Activated CD4-positive, alpha-beta T cell treated with anti-CD3 and anti-CD28 coated beads, Interleukin-2, amount 10 ng/mL, durations not matched to agents 24 days and 14 days (primary cell): ENCODE data around the gene SUGCT. TPM values are rescaled to one million over a fixed set of nuclear protein-coding genes. Genes with fewer than 3 reads are reported as not detected.

ENCODE experiments used
- DNase-seq: peaks from one replicate; pipeline ENCODE4 v3.0.0; 2022
- H3K27ac Mint-ChIP-seq: one replicate; pipeline ENCODE4 v1.8.0; 2022; ENCODE audit warnings: mild to moderate bottlenecking, mixed read lengths
- H3K27me3 Mint-ChIP-seq: one replicate; pipeline ENCODE4 v1.8.0; 2022; ENCODE audit warnings: mixed read lengths
- H3K36me3 Mint-ChIP-seq: one replicate; pipeline ENCODE4 v1.8.0; 2022; ENCODE audit warnings: low read depth, mild to moderate bottlenecking, mixed read lengths
- H3K4me1 Mint-ChIP-seq: one replicate; pipeline ENCODE4 v1.8.0; 2021; ENCODE audit warnings: mixed read lengths
- H3K4me3 Mint-ChIP-seq: one replicate; pipeline ENCODE4 v1.8.0; 2022; ENCODE audit warnings: mild to moderate bottlenecking, moderate library complexity, mixed read lengths
- H3K9me3 Mint-ChIP-seq: one replicate; pipeline ENCODE4 v1.8.0; 2021; ENCODE audit warnings: mixed read lengths
- intact Hi-C: fragments of 100-400 bp; cut with micrococcal nuclease; formaldehyde crosslinking; loops from one replicate; pipeline ENCODE4 v1.15.1; 2023
- total RNA-seq: library from RNA; stranded (reverse); gene quantifications from 2 replicates; pipeline ENCODE4 v1.2.3, GENCODE V29; 2022

Gene SUGCT
- total RNA-seq, 1 donor from 2014 or later, result 0.91 TPM

GRCh38 chr7:40551685-40552576 is 417.1 kb downstream of the SUGCT start:
- DNase-seq, result no peak
- H3K4me3 Mint-ChIP-seq, result no peak overlapping the region
- intact Hi-C loops, result no loop called here

DNA sequence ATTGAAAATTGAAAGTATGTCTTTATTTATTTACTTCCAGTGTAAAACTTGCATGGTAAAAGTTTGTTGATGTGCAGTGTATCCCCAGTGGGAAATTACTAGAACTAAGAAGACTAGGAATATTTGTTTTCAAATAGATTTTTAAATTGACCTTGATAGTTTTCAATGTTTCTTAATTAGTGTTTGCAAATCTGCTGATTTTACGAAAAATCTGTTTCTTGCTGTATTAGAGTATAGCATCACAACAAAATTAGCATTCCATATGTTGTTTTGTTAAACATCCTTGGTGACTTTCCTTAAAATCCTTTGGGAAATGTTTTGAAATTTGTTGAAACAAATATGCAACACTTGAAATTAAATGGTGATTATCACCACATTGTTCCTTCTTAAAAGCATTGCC is 425.9 kb downstream of the SUGCT start:
- DNase-seq, result no peak
- H3K4me1 Mint-ChIP-seq, result no peaks in the 10 kb centered on the region
- intact Hi-C loops, result no loop called here
- peaks cover 3% of the 10 kb centered on the region for H3K9me3 Mint-ChIP-seq
- H3K4me3 Mint-ChIP-seq, result no peak overlapping the region
- H3K36me3 Mint-ChIP-seq, result no peaks in the 10 kb centered on the region
- H3K27me3 Mint-ChIP-seq, result no peaks in the 10 kb centered on the region
- H3K27ac Mint-ChIP-seq, result no peak overlapping the region

More at GRCh38 chr7:40551685-40552576, 417.1 kb downstream of the SUGCT start:
- H3K27me3 Mint-ChIP-seq, result no peaks in the 10 kb centered on the region
- no peak overlapping the region for H3K27ac Mint-ChIP-seq
- H3K36me3 Mint-ChIP-seq, result no peaks in the 10 kb centered on the region
- no peaks in the 10 kb centered on the region for H3K9me3 Mint-ChIP-seq
- peaks cover 2% of the 10 kb centered on the region for H3K4me1 Mint-ChIP-seq

DNA sequence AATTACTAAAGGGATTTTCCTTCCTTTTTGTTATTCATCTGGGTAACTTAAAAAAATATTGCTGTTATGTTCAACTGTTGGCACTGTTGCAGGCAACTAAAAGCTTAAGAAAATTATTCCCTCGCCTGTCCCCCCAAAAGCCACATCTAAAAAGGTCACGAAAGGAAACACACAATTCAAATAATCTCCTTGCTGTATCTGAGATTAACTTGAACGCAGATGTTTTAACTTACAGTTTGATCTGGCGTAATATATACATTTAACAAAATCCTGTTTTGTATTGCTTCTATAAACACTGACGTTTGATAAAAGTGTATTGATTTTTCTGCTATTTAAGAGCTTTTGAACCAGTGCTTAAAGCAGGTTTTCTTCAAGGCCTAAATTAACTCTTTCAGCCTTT is 432.1 kb downstream of the SUGCT start:
- intact Hi-C loops, result no loop called here
- H3K27me3 Mint-ChIP-seq, result no peaks in the 10 kb centered on the region

GRCh38 chr7:40569326-40569725 is 434.5 kb downstream of the SUGCT start:
- Mint-ChIP-seq H3K9me3 (no peaks in the 10 kb centered on the region), H3K36me3 (no peaks in the 10 kb centered on the region), H3K4me1 (no peaks in the 10 kb centered on the region), H3K4me3 (no peak overlapping the region), H3K27me3 (no peaks in the 10 kb centered on the region), H3K27ac (no peak overlapping the region)
- no peak for DNase-seq
- intact Hi-C loops, result no loop called here

More for the DNA sequence above, 432.1 kb downstream of the SUGCT start:
- Mint-ChIP-seq H3K9me3 (no peaks in the 10 kb centered on the region), H3K4me1 (no peaks in the 10 kb centered on the region), H3K27ac (no peak overlapping the region), H3K4me3 (no peak overlapping the region), H3K36me3 (no peaks in the 10 kb centered on the region)
- DNase-seq, result no peak

- intact Hi-C loops, result no loop called here
- Mint-ChIP-seq H3K27ac (no peak overlapping the region), H3K36me3 (no peaks in the 10 kb centered on the region), H3K9me3 (no peaks in the 10 kb centered on the region), H3K4me3 (no peak overlapping the region), H3K27me3 (no peaks in the 10 kb centered on the region), H3K4me1 (no peaks in the 10 kb centered on the region)
- DNase-seq, result no peak
Measured at GRCh38 chr7:40570223-40570622, 435.4 kb downstream of the SUGCT start.

DNA sequence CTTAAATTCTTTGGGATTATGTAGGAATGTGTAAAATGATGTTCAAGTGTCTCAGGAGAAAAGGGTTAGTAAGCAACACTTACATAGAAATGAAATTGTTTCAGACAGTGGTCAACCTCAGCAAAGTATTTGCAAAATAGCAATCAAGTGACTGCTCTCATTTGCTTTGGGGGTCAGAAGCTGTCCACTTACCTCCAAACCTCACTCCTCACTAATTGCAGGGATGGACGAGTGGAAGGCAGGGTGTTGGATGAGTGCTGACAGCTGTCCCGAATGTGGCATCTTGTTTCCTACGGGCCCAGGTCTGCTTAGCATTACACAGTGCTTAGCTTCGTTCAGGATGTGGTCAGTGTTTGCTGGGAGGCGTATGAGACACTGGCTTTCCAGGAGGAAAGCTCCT is 437.0 kb downstream of the SUGCT start:
- Mint-ChIP-seq H3K9me3 (no peaks in the 10 kb centered on the region), H3K4me1 (no peaks in the 10 kb centered on the region), H3K4me3 (no peak overlapping the region), H3K27ac (no peak overlapping the region), H3K27me3 (no peaks in the 10 kb centered on the region), H3K36me3 (no peaks in the 10 kb centered on the region)
- intact Hi-C loops, result no loop called here
- no peak for DNase-seq

GRCh38 chr7:40572810-40573465 is 438.1 kb downstream of the SUGCT start:
- intact Hi-C loops, result no loop called here
- no peaks in the 10 kb centered on the region for H3K4me1 Mint-ChIP-seq
- DNase-seq, result no peak
- H3K4me3 Mint-ChIP-seq, result no peak overlapping the region
- no peaks in the 10 kb centered on the region for H3K36me3 Mint-ChIP-seq
- H3K27ac Mint-ChIP-seq, result no peak overlapping the region
- no peaks in the 10 kb centered on the region for H3K27me3 Mint-ChIP-seq
- H3K9me3 Mint-ChIP-seq, result no peaks in the 10 kb centered on the region

GRCh38 chr7:40579401-40579800 is 444.6 kb downstream of the SUGCT start:
- Mint-ChIP-seq H3K4me1 (no peaks in the 10 kb centered on the region), H3K27me3 (no peaks in the 10 kb centered on the region), H3K27ac (no peak overlapping the region), H3K9me3 (no peaks in the 10 kb centered on the region), H3K36me3 (no peaks in the 10 kb centered on the region), H3K4me3 (no peak overlapping the region)
- intact Hi-C loops, result no loop called here
- DNase-seq, result no peak

DNA sequence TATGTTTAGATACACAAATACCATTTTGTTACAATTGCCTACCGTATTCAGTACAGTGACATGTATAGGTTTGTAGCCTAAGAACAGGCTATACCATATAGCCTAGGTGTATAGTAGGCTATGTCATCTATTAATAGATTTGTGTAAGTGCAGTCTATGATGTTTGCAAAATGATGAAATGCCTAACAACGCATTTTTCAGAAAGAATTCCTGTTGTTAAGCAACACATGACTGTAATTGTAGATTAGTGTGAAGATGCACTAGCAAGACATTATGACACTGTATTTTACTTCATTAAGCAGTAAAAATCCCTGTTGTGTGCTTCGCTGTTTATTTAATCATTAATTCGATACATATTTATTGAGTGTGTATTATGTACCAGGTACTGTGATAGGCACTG is 446.0 kb downstream of the SUGCT start:
- H3K27me3 Mint-ChIP-seq, result no peaks in the 10 kb centered on the region
- intact Hi-C loops, result no loop called here
- no peaks in the 10 kb centered on the region for H3K4me1 Mint-ChIP-seq
- no peak overlapping the region for H3K27ac Mint-ChIP-seq
- no peak overlapping the region for H3K4me3 Mint-ChIP-seq
- DNase-seq, result no peak
- H3K9me3 Mint-ChIP-seq, result no peaks in the 10 kb centered on the region
- no peaks in the 10 kb centered on the region for H3K36me3 Mint-ChIP-seq

DNA sequence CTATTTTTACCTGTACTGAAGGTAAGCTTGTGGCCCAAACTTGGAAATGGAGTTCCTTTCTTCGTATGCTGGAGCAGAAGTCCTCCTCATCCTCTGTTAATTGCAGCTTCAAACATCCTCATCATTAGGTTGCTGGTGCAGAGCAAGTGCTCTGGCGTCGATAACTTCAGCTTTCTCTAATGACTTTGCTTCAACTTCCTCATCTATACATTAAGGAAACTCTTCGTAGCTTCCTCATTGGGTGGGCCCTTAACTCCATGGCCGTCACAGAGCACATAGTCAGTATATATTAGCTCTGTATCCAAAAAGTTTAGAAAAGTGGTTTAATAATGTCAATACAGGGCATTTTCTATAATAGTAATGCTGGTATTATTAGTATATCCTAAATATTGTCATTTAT is 447.7 kb downstream of the SUGCT start:
- Mint-ChIP-seq H3K36me3 (no peaks in the 10 kb centered on the region), H3K4me1 (no peaks in the 10 kb centered on the region), H3K27ac (no peak overlapping the region), H3K9me3 (no peaks in the 10 kb centered on the region), H3K4me3 (no peak overlapping the region), H3K27me3 (no peaks in the 10 kb centered on the region)
- intact Hi-C loops, result no loop called here
- DNase-seq, result no peak

- Mint-ChIP-seq H3K27ac (no peak overlapping the region), H3K27me3 (no peaks in the 10 kb centered on the region), H3K9me3 (no peaks in the 10 kb centered on the region), H3K4me1 (no peaks in the 10 kb centered on the region), H3K36me3 (no peaks in the 10 kb centered on the region), H3K4me3 (no peak overlapping the region)
- no peak for DNase-seq
- intact Hi-C loops, result no loop called here
Measured at GRCh38 chr7:40583667-40584444, 449.1 kb downstream of the SUGCT start.

DNA sequence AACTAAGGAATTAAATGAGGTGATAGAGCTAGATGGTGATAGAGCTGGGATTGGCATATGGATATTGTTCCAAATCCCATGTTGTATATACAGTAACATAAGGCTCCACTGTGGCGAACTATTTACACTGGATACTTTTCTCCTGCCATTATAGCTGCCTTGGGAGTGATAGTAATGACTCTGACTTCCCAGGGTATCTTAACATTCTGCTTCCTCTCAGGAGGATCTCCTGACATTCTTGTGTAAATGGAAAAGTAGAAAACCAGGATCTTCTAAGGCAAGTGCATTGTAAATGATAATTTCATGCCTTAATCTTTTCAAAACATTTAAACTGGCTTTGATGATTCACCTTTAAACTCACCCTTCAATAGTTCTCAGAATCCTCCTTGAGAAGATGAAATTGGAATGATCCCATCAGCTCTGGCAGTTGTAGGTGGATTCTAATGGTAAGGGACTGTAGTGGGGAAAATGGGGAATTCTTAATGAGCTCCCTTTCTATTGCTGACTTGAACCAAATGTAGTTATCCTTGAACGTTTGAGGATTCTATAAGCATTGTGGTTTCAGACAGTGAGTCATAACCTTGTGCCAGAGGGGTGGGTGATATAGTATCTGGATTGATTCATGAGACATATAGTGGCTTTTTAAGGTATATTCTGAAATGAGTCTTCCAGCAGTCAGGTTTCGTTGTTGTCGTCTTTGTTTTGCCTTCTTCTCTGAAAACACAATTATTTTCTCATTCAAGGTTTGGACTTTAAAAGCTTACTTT is 450.0 kb downstream of the SUGCT start:
- Mint-ChIP-seq H3K27me3 (no peaks in the 10 kb centered on the region), H3K36me3 (no peaks in the 10 kb centered on the region), H3K27ac (no peak overlapping the region), H3K4me1 (no peaks in the 10 kb centered on the region), H3K9me3 (no peaks in the 10 kb centered on the region), H3K4me3 (no peak overlapping the region)
- DNase-seq, result no peak
- intact Hi-C loops, result no loop called here

DNA sequence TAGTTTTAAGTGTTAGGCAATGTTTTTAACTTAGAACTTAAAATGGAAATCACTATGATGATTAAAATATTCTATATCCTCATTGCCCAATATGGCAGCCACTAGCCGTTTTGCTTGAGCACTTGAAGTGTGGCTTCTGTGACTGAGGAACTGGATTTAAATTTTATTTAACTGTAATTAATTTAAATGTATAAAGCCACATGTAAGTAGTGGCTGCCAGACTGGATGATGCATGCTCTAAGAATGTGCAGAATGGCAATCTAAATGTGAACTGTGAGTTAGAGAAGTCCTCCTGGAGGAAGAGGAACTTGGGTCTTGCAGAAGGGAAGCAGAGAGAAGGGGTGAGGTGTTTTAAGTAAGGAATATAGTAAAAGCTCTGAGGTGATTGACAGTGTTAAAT is 451.4 kb downstream of the SUGCT start:
- no peaks in the 10 kb centered on the region for H3K27me3 Mint-ChIP-seq
- DNase-seq, result no peak
- H3K36me3 Mint-ChIP-seq, result no peaks in the 10 kb centered on the region
- H3K9me3 Mint-ChIP-seq, result no peaks in the 10 kb centered on the region
- no peak overlapping the region for H3K4me3 Mint-ChIP-seq
- no peak overlapping the region for H3K27ac Mint-ChIP-seq
- no peaks in the 10 kb centered on the region for H3K4me1 Mint-ChIP-seq
- intact Hi-C loops, result no loop called here
